Spinal cord (tissue), 10 donors: Measurements from ENCODE around the gene TCF15. TPM values are rescaled to one million over a fixed set of nuclear protein-coding genes. Genes with fewer than 3 reads are reported as not detected.
A peak's percentile ranks its signal among the peaks of the same experiment; 100 is the strongest.

Experiments
- DNase-seq, 6 donors: peaks; one replicate each; pipeline versions ENCODE4 v3.0.0 to v3.0.0-alpha.2; 2013 to 2015; ENCODE audit warnings: low spot score in 6 of 6, low read depth in 4 of 6
- H3K27ac ChIP-seq: one replicate; pipeline ENCODE4 v1.5.1; 2013; ENCODE audit warnings: low read depth, low read length, control low read depth
- H3K27me3 ChIP-seq: one replicate; pipeline ENCODE4 v1.6.1; 2013; ENCODE audit warnings: low read length; ENCODE audit not compliant: control insufficient read depth, insufficient read depth
- H3K36me3 ChIP-seq: one replicate; pipeline ENCODE4 v1.6.1; 2013; ENCODE audit warnings: low read length; ENCODE audit not compliant: control insufficient read depth, insufficient read depth
- H3K4me1 ChIP-seq: one replicate; pipeline ENCODE4 v1.6.1; 2013; ENCODE audit warnings: low read length; ENCODE audit not compliant: control insufficient read depth, insufficient read depth
- H3K4me3 ChIP-seq: one replicate; pipeline ENCODE4 v1.5.1; 2013; ENCODE audit warnings: low read depth, low read length, control low read depth
- H3K9me3 ChIP-seq: one replicate; pipeline ENCODE4 v1.6.1; 2013; ENCODE audit warnings: low read length; ENCODE audit not compliant: control insufficient read depth, insufficient read depth
- WGBS: methylation state at CpG from one replicate; pipeline ENCODE4 v1.1.5; 2013; ENCODE audit warnings: missing lambda C conversion rate; ENCODE audit not compliant: insufficient coverage; 5-methylcytosine and 5-hydroxymethylcytosine counted together
- polyA plus RNA-seq, 2 donors: library from polyadenylated mRNA; unstranded; fragments of 120-200 nt; gene quantifications; one replicate each; pipeline ENCODE4 v1.2.1, GENCODE V29; 2013; ENCODE audit not compliant: insufficient read length in 2 of 2
- total RNA-seq, 2 donors: library from RNA; depleted of rRNA in 1 of 2; stranded (reverse); fragments of 120-200 nt in 1 of 2; fragments of >200 nt in 1 of 2; gene quantifications; one replicate each; pipeline versions ENCODE4 v1.2.3 to v1.2.4, GENCODE V29; 2013 to 2014
- donor health status: healthy.

TCF15 gene
- total and polyA plus RNA-seq, 4 donors: 0.40 to 1.8 (median 1.7) TPM

- no peak for DNase-seq
- WGBS: 98% methylated on average over 5 of the region's 6 CpGs
- Histone ChIP-seq H3K36me3 (peaks cover 3% of the 10 kb centered on the region), H3K9me3 (no peaks in the 10 kb centered on the region), H3K4me3 (no peak overlapping the region), H3K4me1 (peaks cover 7% of the 10 kb centered on the region), H3K27ac (no peak overlapping the region), H3K27me3 (no peaks in the 10 kb centered on the region)
Measured at GRCh38 chr20:600736-601135, 9.4 kb downstream of the TCF15 start.

- Histone ChIP-seq H3K4me3 (no peak overlapping the region), H3K9me3 (no peaks in the 10 kb centered on the region), H3K36me3 (peaks cover 3% of the 10 kb centered on the region), H3K27ac (no peak overlapping the region), H3K27me3 (no peaks in the 10 kb centered on the region), H3K4me1 (peaks cover 9% of the 10 kb centered on the region)
- 95% methylated on average over 2 of the region's 2 CpGs for WGBS
- no peak for DNase-seq
Measured at GRCh38 chr20:600141-600540, 10.0 kb downstream of the TCF15 start.

GRCh38 chr20:598133-598850 lies 11.8 kb downstream of the TCF15 start:
- Histone ChIP-seq H3K27ac (no peak overlapping the region), H3K9me3 (no peaks in the 10 kb centered on the region), H3K36me3 (no peaks in the 10 kb centered on the region), H3K4me1 (peaks cover 7% of the 10 kb centered on the region), H3K4me3 (no peak overlapping the region), H3K27me3 (no peaks in the 10 kb centered on the region)
- no peak for DNase-seq
- WGBS: 51% methylated on average over 9 of the region's 13 CpGs

- Histone ChIP-seq H3K4me1 (peaks cover 7% of the 10 kb centered on the region), H3K27ac (no peak overlapping the region), H3K4me3 (no peak overlapping the region), H3K27me3 (no peaks in the 10 kb centered on the region), H3K9me3 (no peaks in the 10 kb centered on the region), H3K36me3 (no peaks in the 10 kb centered on the region)
- no peak for DNase-seq
- no CpG with 5 or more reads among the region's 2 CpGs for WGBS
Measured at GRCh38 chr20:597560-597959, 12.5 kb downstream of the TCF15 start.

GRCh38 chr20:595330-596308 lies 14.5 kb downstream of the TCF15 start:
- no peaks in the 10 kb centered on the region for H3K36me3 ChIP-seq

GRCh38 chr20:592506-592905 lies 17.6 kb downstream of the TCF15 start:
- Histone ChIP-seq H3K27ac (no peak overlapping the region), H3K4me1 (peaks cover 3% of the 10 kb centered on the region), H3K9me3 (no peaks in the 10 kb centered on the region), H3K36me3 (no peaks in the 10 kb centered on the region), H3K27me3 (no peaks in the 10 kb centered on the region), H3K4me3 (no peak overlapping the region)
- 91% methylated on average over 5 of the region's 7 CpGs for WGBS
- DNase-seq: no peak

More at GRCh38 chr20:595330-596308, 14.5 kb downstream of the TCF15 start:
- Histone ChIP-seq H3K4me3 (no peak overlapping the region), H3K4me1 (peaks cover 3% of the 10 kb centered on the region), H3K27ac (no peak overlapping the region), H3K27me3 (no peaks in the 10 kb centered on the region), H3K9me3 (no peaks in the 10 kb centered on the region)
- peak in 1 of 6 donors; percentile 57 for DNase-seq
- 74% methylated on average over 13 of the region's 24 CpGs for WGBS

GRCh38 chr20:591941-592340 lies 18.2 kb downstream of the TCF15 start:
- 87% methylated on average over 4 of the region's 5 CpGs for WGBS
- Histone ChIP-seq H3K9me3 (no peaks in the 10 kb centered on the region), H3K27me3 (no peaks in the 10 kb centered on the region), H3K4me3 (no peak overlapping the region), H3K4me1 (peaks cover 3% of the 10 kb centered on the region), H3K27ac (no peak overlapping the region), H3K36me3 (no peaks in the 10 kb centered on the region)
- DNase-seq: no peak

GRCh38 chr20:588932-589672 lies 21.0 kb downstream of the TCF15 start:
- no peak for DNase-seq
- Histone ChIP-seq H3K27me3 (no peaks in the 10 kb centered on the region), H3K36me3 (no peaks in the 10 kb centered on the region), H3K27ac (no peak overlapping the region), H3K9me3 (no peaks in the 10 kb centered on the region), H3K4me1 (no peaks in the 10 kb centered on the region), H3K4me3 (no peak overlapping the region)
- WGBS: 83% methylated on average over 9 of the region's 10 CpGs

GRCh38 chr20:588476-588875 lies 21.6 kb downstream of the TCF15 start:
- DNase-seq: no peak
- Histone ChIP-seq H3K27ac (no peak overlapping the region), H3K9me3 (no peaks in the 10 kb centered on the region), H3K4me3 (no peak overlapping the region), H3K36me3 (no peaks in the 10 kb centered on the region), H3K4me1 (no peaks in the 10 kb centered on the region), H3K27me3 (no peaks in the 10 kb centered on the region)
- WGBS: no CpG with 5 or more reads among the region's 3 CpGs
